Progenitor cell of endocrine pancreas (in vitro differentiated cells): ENCODE data around the gene PACSIN3. TPM values are rescaled to one million over a fixed set of nuclear protein-coding genes. Genes with fewer than 3 reads are reported as not detected.

ENCODE experiments used
- DNase-seq: peaks from one replicate; pipeline ENCODE4 v3.0.0; 2021; ENCODE audit warnings: low spot score; ENCODE audit not compliant: unreplicated experiment
- H3K27ac Mint-ChIP-seq: 2 replicates; pipeline ENCODE4 v1.8.0; 2021; ENCODE audit warnings: mild to moderate bottlenecking, moderate library complexity, mixed read lengths
- H3K27me3 Mint-ChIP-seq: 2 replicates; pipeline ENCODE4 v1.8.0; 2021; ENCODE audit warnings: mixed read lengths
- H3K36me3 Mint-ChIP-seq: 2 replicates; pipeline ENCODE4 v1.8.0; 2022; ENCODE audit warnings: mixed read lengths; ENCODE audit not compliant: insufficient read depth
- H3K4me1 Mint-ChIP-seq: 2 replicates; pipeline ENCODE4 v1.8.0; 2021; ENCODE audit warnings: low read depth, mixed read lengths
- H3K4me3 Mint-ChIP-seq: 2 replicates; pipeline ENCODE4 v1.8.0; 2021; ENCODE audit warnings: low read depth, mild to moderate bottlenecking, moderate library complexity, mixed read lengths
- H3K9me3 Mint-ChIP-seq: 2 replicates; pipeline ENCODE4 v1.8.0; 2021; ENCODE audit warnings: low read depth, mixed read lengths
- CTCF ChIP-seq: fragments of 200-600 bp; sonication (generic); IDR thresholded peaks from one replicate; pipeline ENCODE4 v1.5.0; 2021; ENCODE audit warnings: antibody characterized with exemption, mild to moderate bottlenecking; ENCODE audit not compliant: unreplicated experiment
- microRNA-seq: library from miRNA; unstranded; fragments of <30 nt; microRNA quantifications from one replicate; pipeline ENCODE4 v1.1.0, GENCODE V29; 2020; ENCODE audit warnings: borderline number of aligned reads; ENCODE audit not compliant: unreplicated experiment
- total RNA-seq: library from RNA; stranded (reverse); gene quantifications from 2 replicates; pipeline ENCODE4 v1.2.1, GENCODE V29; 2021

The PACSIN3 gene
- total RNA-seq, 1 donor from 2014 or later = 59.6 TPM

GRCh38 chr11:47132981-47133380, 53.3 kb downstream of the PACSIN3 start:
- no peaks in the 10 kb centered on the region for H3K9me3 Mint-ChIP-seq
- peaks cover 10% of the 10 kb centered on the region for H3K36me3 Mint-ChIP-seq
- peaks cover 25% of the 10 kb centered on the region for H3K4me1 Mint-ChIP-seq
- TF ChIP-seq CTCF = no peak
- H3K27ac Mint-ChIP-seq = no peak overlapping the region
- no peak overlapping the region for H3K4me3 Mint-ChIP-seq
- no peaks in the 10 kb centered on the region for H3K27me3 Mint-ChIP-seq
- no peak for DNase-seq

- H3K4me1 Mint-ChIP-seq = peaks cover 26% of the 10 kb centered on the region
- H3K36me3 Mint-ChIP-seq = peaks cover 5% of the 10 kb centered on the region
- no peaks in the 10 kb centered on the region for H3K9me3 Mint-ChIP-seq
- no peak overlapping the region for H3K4me3 Mint-ChIP-seq
- no peaks in the 10 kb centered on the region for H3K27me3 Mint-ChIP-seq
- DNase-seq = no peak
- H3K27ac Mint-ChIP-seq = no peak overlapping the region
- no peak for TF ChIP-seq CTCF
Measured at GRCh38 chr11:47132490-47132889, 53.7 kb downstream of the PACSIN3 start.

GRCh38 chr11:47131136-47131535, 55.1 kb downstream of the PACSIN3 start:
- Mint-ChIP-seq H3K27me3 (no peaks in the 10 kb centered on the region), H3K27ac (no peak overlapping the region)
- no peak for DNase-seq

GRCh38 chr11:47130543-47130942, 55.7 kb downstream of the PACSIN3 start:
- H3K27ac Mint-ChIP-seq = no peak overlapping the region
- no peak for DNase-seq
- no peak overlapping the region for H3K4me3 Mint-ChIP-seq

More at GRCh38 chr11:47131136-47131535, 55.1 kb downstream of the PACSIN3 start:
- Mint-ChIP-seq H3K9me3 (no peaks in the 10 kb centered on the region), H3K36me3 (peaks cover 2% of the 10 kb centered on the region), H3K4me1 (peaks cover 35% of the 10 kb centered on the region), H3K4me3 (no peak overlapping the region)
- no peak for TF ChIP-seq CTCF

More at GRCh38 chr11:47130543-47130942, 55.7 kb downstream of the PACSIN3 start:
- Mint-ChIP-seq H3K9me3 (no peaks in the 10 kb centered on the region), H3K27me3 (no peaks in the 10 kb centered on the region), H3K4me1 (peaks cover 37% of the 10 kb centered on the region), H3K36me3 (no peaks in the 10 kb centered on the region)
- no peak for TF ChIP-seq CTCF

Small RNA genes lying within 50 kb of the gene (microRNA-seq; reads per million reads assigned to microRNA genes)
- not detected for gene MIR6745

Other genes with a start within 250 kb of the PACSIN3 start
- 63.3 and 66.1 TPM in 2 replicates for gene CSTPP1, start 249.7 kb downstream of the PACSIN3 start, total RNA-seq
- gene ARFGAP2, start 9.6 kb downstream of the PACSIN3 start, total RNA-seq = 109 and 112 TPM in 2 replicates
- 31.4 and 32.0 TPM in 2 replicates for gene DDB2, start 28.5 kb upstream of the PACSIN3 start, total RNA-seq
- 58.1 and 60.2 TPM in 2 replicates for gene ACP2, start 62.4 kb upstream of the PACSIN3 start, total RNA-seq
- 25.8 and 26.7 TPM in 2 replicates for gene NR1H3, start 71.6 kb upstream of the PACSIN3 start, total RNA-seq
- 63.8 and 66.5 TPM in 2 replicates for gene MADD, start 83.7 kb upstream of the PACSIN3 start, total RNA-seq
- gene MYBPC3, start 166.3 kb upstream of the PACSIN3 start, total RNA-seq = 0.10 and 0.22 TPM in 2 replicates
- gene SPI1, start 192.1 kb upstream of the PACSIN3 start, total RNA-seq = not detected in 2 replicates
- 38.3 and 42.4 TPM in 2 replicates for gene SLC39A13, start 222.2 kb upstream of the PACSIN3 start, total RNA-seq
- 101 and 103 TPM in 2 replicates for gene PSMC3, start 240.0 kb upstream of the PACSIN3 start, total RNA-seq